Keratinocyte (primary cell): ENCODE results near the gene UROC1. TPM values are rescaled to one million over a fixed set of nuclear protein-coding genes. Genes with fewer than 3 reads are reported as not detected.

Source experiments
- DNase-seq: peaks from one replicate; pipeline ENCODE4 v3.0.0-alpha.2; 2011; ENCODE audit warnings: low read depth, missing footprints, low spot score
- FAIRE-seq: peaks from 2 replicates; lab custom pipeline; 2011; peaks lifted over from hg19 to GRCh38; lab: Jason Lieb, UNC
- H2AFZ ChIP-seq: 2 replicates; pipeline ENCODE4 v1.6.0; 2012; ENCODE audit warnings: low read length, control low read depth, inconsistent platforms; ENCODE audit not compliant: control insufficient read depth
- H3K27ac ChIP-seq: 2 replicates; pipeline ENCODE4 v1.5.1; 2011; ENCODE audit warnings: low read length; ENCODE audit not compliant: control insufficient read depth, insufficient read depth
- H3K27me3 ChIP-seq: 3 replicates; pipeline ENCODE4 v1.6.0; 2011; ENCODE audit warnings: low read length; ENCODE audit not compliant: control insufficient read depth, insufficient read depth; ENCODE audit errors: extremely low read depth
- H3K36me3 ChIP-seq, 2 experiments: 2 replicates in 1 of 2; 3 replicates in 1 of 2; pipeline ENCODE4 v1.5.1; 2011; ENCODE audit warnings: low read length in 2 of 2, mild to moderate bottlenecking in 1 of 2; ENCODE audit not compliant: control insufficient read depth in 2 of 2, insufficient read depth in 2 of 2; ENCODE audit errors: extremely low read depth in 1 of 2
- H3K4me1 ChIP-seq: 3 replicates; pipeline ENCODE4 v1.5.1; 2011; ENCODE audit warnings: low read length; ENCODE audit not compliant: control insufficient read depth, insufficient read depth; ENCODE audit errors: extremely low read depth
- H3K4me2 ChIP-seq: 3 replicates; pipeline ENCODE4 v1.6.0; 2011; ENCODE audit warnings: low read depth, low read length; ENCODE audit not compliant: control insufficient read depth, insufficient read depth; ENCODE audit errors: extremely low read depth
- H3K4me3 ChIP-seq, 3 experiments: fragments of 200-600 bp in 1 of 3; sonication (generic) in 1 of 3; 2 replicates in 2 of 3; 3 replicates in 1 of 3; pipeline ENCODE4 v1.5.1; 2011 to 2016; ENCODE audit warnings: low read length in 3 of 3, mild to moderate bottlenecking in 3 of 3, control low read depth in 2 of 3, inconsistent platforms in 1 of 3, low read depth in 1 of 3, mixed read lengths in 1 of 3, mixed run types in 1 of 3, moderate library complexity in 1 of 3; ENCODE audit not compliant: control insufficient read depth in 2 of 3, insufficient read depth in 2 of 3; ENCODE audit errors: extremely low read depth in 1 of 3
- H3K79me2 ChIP-seq: 2 replicates; pipeline ENCODE4 v1.6.0; 2012; ENCODE audit warnings: low read length; ENCODE audit not compliant: control insufficient read depth, insufficient read depth
- H3K9ac ChIP-seq: 3 replicates; pipeline ENCODE4 v1.6.0; 2011; ENCODE audit warnings: low read length; ENCODE audit not compliant: control insufficient read depth, insufficient read depth; ENCODE audit errors: extremely low read depth
- H3K9me1 ChIP-seq: 3 replicates; pipeline ENCODE4 v1.6.0; 2011; ENCODE audit warnings: low read length; ENCODE audit not compliant: control insufficient read depth, insufficient read depth; ENCODE audit errors: extremely low read depth
- H3K9me3 ChIP-seq: 2 replicates; pipeline ENCODE4 v1.5.1; 2012; ENCODE audit warnings: low read depth, low read length; ENCODE audit not compliant: control insufficient read depth
- H4K20me1 ChIP-seq: 3 replicates; pipeline ENCODE4 v1.6.0; 2011; ENCODE audit warnings: low read length; ENCODE audit not compliant: control insufficient read depth, insufficient read depth; ENCODE audit errors: extremely low read depth
- CTCF ChIP-seq, 3 experiments: IDR thresholded peaks in 1 of 3; conservative IDR thresholded peaks in 1 of 3; optimal IDR thresholded peaks in 1 of 3; 2 replicates in 2 of 3; 3 replicates in 1 of 3; pipeline versions ENCODE3 to v1.5.1; 2011; ENCODE audit warnings: low read length in 3 of 3, mild to moderate bottlenecking in 3 of 3, moderate library complexity in 2 of 3, control low read depth in 1 of 3, inconsistent platforms in 1 of 3; ENCODE audit not compliant: insufficient read depth in 2 of 3; ENCODE audit errors: extremely low read depth in 1 of 3
- EZH2 ChIP-seq: IDR thresholded peaks from one replicate; pipeline ENCODE4 v1.6.1; 2012; ENCODE audit warnings: inconsistent platforms, mild to moderate bottlenecking, low read length, moderate library complexity
- dilution Hi-C: fragments of 300-500 bp; cut with MboI; formaldehyde crosslinking; loops from one replicate; pipeline ENCODE4 v1.7.0; 2020; ENCODE audit warnings: low sequenced_read_pairs; ENCODE audit not compliant: extremely low pct_ligation_motif_present
- polyA plus RNA-seq, 5 experiments: library from polyadenylated mRNA; depleted of rRNA in 3 of 5; stranded (reverse) in 3 of 5; stranded (forward) in 1 of 5; unstranded in 1 of 5; fragments of >200 nt; gene quantifications; 1 replicate in 1 of 5; 2 replicates in 3 of 5; 3 replicates in 1 of 5; pipeline versions ENCODE4 v1.2.1 to v1.2.3, GENCODE V29; 2011 to 2012; ENCODE audit warnings: missing spikeins in 2 of 5, low read depth in 1 of 5, low replicate concordance in 1 of 5

UROC1 gene
- polyA plus RNA-seq, 1 donor (not counting 4 experiments of a cell fraction or from before 2014, with no cell fraction given), result not detected

- dilution Hi-C loops, result no loop called here
- no peak for TF ChIP-seq EZH2
- TF ChIP-seq CTCF (optimal IDR thresholded peaks at IDR 0.05 in 1 of 3, IDR thresholded peaks at IDR 0.05 in 1 of 3, conservative IDR thresholded peaks at IDR 0.05 in 1 of 3; ENCODE audit: extremely low read depth in 1 of 3, insufficient read depth in 2 of 3, low read length in 3 of 3), result no peak
- peaks cover 14 to 17% of the 10 kb centered on the region in 2 experiments for H3K36me3 ChIP-seq
- H3K27ac ChIP-seq, result no peak overlapping the region
- H3K9me3 ChIP-seq, result no peaks in the 10 kb centered on the region
- H3K79me2 ChIP-seq, result no peaks in the 10 kb centered on the region
- peaks cover 4% of the 10 kb centered on the region for H4K20me1 ChIP-seq
- DNase-seq (no peak), FAIRE-seq (no peak)
- no peak overlapping the region for H3K9ac ChIP-seq
- H3K9me1 ChIP-seq, result peaks cover 2% of the 10 kb centered on the region
- no peaks in the 10 kb centered on the region for H3K4me1 ChIP-seq
- no peak overlapping the region for H2AFZ ChIP-seq
- H3K27me3 ChIP-seq, result no peaks in the 10 kb centered on the region
- no peak overlapping the region for H3K4me2 ChIP-seq
- no peak overlapping the region for H3K4me3 ChIP-seq
Observed at GRCh38 chr3:126448136-126448892, 69.3 kb downstream of the UROC1 start.

- peaks cover 14 to 16% of the 10 kb centered on the region in 2 experiments for H3K36me3 ChIP-seq
- H3K4me3 ChIP-seq, result no peak overlapping the region
- H3K4me1 ChIP-seq, result no peaks in the 10 kb centered on the region
- H3K4me2 ChIP-seq, result no peak overlapping the region
- H3K9ac ChIP-seq, result no peak overlapping the region
- H4K20me1 ChIP-seq, result peaks cover 4% of the 10 kb centered on the region
- dilution Hi-C loops, result no loop called here
- no peak overlapping the region for H2AFZ ChIP-seq
- TF ChIP-seq CTCF (optimal IDR thresholded peaks at IDR 0.05 in 1 of 3, IDR thresholded peaks at IDR 0.05 in 1 of 3, conservative IDR thresholded peaks at IDR 0.05 in 1 of 3; ENCODE audit: extremely low read depth in 1 of 3, insufficient read depth in 2 of 3, low read length in 3 of 3), result no peak
- no peak for TF ChIP-seq EZH2
- no peaks in the 10 kb centered on the region for H3K79me2 ChIP-seq
- no peak for FAIRE-seq
- DNase-seq, result no peak
- H3K9me1 ChIP-seq, result peaks cover 2% of the 10 kb centered on the region
- H3K27ac ChIP-seq, result no peak overlapping the region
- no peaks in the 10 kb centered on the region for H3K9me3 ChIP-seq
- no peaks in the 10 kb centered on the region for H3K27me3 ChIP-seq
Observed at GRCh38 chr3:126447456-126448106, 70.0 kb downstream of the UROC1 start.
